HL-60/S4 (cell line): Measurements from ENCODE around the gene NAALADL2.
"Not testable (repeated sequence)": the region's sequence is repeated elsewhere in the genome, so short reads cannot be mapped to it uniquely, and the experiment has no call there.

ENCODE experiments used
- in situ Hi-C: fragments of 300-500 bp; cut with MboI; formaldehyde crosslinking; loops from 2 replicates; pipeline ENCODE4 v1.14.3; 2022; ENCODE audit warnings: low sequenced_read_pairs

NAALADL2 gene

GRCh38 chr3:175066617-175067415 is 207.7 kb downstream of the NAALADL2 start:
- in situ Hi-C loops, result no loop called here

GRCh38 chr3:175068587-175068986 is 209.5 kb downstream of the NAALADL2 start:
- in situ Hi-C loops, result no loop called here

GRCh38 chr3:175070946-175071345 is 211.8 kb downstream of the NAALADL2 start:
- in situ Hi-C loops, result no loop called here

- in situ Hi-C loops, result no loop called here
Observed at GRCh38 chr3:175073219-175073905, 214.2 kb downstream of the NAALADL2 start.

DNA sequence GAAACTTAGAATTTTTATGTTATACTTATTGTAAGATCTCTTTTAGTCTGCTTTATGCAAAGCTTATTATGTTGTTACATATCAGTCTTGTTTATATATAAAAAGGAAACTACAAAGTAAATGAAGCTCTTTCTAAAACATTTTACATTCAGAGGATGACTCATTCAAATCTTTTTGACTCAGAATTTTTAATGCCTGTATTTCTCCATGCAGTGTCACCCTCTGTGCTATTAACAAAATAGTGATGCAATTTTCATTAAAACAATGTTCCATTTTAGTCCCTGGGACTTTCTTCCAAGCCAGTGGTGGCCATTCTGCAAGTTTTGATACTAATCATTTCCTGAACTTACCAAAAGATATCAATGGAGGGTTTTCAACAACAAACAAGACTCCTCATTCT is 216.1 kb downstream of the NAALADL2 start:
- in situ Hi-C loops, result no loop called here

DNA sequence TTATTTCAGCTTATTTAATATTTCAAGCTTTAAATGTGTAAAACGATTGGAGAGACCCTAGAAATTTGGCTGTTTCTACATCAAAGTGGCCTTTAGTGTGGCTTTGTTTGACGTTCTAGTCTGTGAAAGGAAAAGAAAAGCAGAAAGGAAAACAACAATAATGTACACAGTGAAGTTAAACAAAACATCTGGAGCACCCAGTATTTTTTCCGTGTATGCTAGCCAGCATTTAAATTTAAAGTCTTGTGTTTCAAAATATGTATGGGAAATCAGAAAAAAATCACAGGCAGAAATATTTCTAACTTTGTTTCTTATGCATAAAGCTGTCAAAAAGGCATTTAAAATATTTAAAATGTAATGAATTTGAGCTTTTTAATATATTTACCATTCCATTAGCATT is 218.1 kb downstream of the NAALADL2 start:
- in situ Hi-C loops, result no loop called here

GRCh38 chr3:175082631-175083030 is 223.5 kb downstream of the NAALADL2 start:
- in situ Hi-C loops, result no loop called here

DNA sequence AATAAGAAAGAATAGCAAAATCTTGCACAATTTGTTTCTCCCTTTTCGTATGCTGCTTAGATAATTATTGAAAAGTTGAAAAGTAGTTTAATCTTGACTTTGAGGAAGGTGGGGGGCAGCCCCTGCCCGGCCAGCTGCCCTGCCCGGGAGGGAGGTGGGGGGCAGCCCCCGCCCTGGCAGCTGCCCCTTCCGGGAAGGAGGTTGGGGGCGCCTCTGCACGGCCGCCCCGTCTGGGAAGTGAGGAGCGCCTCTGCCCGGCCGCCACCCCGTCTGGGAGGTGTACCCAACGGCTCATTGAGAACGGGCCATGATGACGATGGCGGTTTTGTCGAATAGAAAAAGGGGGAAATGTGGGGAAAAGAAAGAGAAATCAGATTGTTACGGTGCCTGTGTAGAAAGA is 228.0 kb downstream of the NAALADL2 start:
- in situ Hi-C loops, result not testable (repeated sequence)

DNA sequence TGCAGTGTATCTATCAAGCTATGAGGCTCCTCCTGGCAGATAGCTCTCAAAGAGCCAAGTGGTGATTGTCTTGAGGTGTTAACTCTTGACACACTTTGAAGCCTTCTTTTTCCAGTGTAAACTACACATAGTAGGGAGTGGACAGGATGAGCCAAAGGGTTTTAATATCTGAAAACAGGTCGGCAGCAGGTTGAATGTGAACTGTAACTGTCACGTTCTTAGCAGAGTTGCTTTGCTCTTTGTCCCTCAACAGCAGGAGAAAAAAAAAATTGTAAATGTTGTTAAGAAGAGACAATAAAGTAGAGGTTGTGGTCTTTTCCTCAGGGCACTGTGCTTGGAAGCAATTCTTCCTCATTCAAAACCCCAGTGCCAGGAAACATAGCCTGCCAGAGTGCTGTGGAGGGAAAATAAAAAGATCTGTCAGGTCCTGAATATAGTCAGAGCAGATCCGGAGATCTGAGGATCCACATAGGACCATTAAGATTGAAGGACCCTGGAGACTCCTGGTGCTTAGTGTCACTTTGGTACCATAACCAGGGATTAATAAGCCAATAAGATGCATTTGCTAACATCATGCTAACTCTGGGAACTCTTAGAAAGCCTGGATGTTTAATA is 229.7 kb downstream of the NAALADL2 start:
- in situ Hi-C loops, result no loop called here

DNA sequence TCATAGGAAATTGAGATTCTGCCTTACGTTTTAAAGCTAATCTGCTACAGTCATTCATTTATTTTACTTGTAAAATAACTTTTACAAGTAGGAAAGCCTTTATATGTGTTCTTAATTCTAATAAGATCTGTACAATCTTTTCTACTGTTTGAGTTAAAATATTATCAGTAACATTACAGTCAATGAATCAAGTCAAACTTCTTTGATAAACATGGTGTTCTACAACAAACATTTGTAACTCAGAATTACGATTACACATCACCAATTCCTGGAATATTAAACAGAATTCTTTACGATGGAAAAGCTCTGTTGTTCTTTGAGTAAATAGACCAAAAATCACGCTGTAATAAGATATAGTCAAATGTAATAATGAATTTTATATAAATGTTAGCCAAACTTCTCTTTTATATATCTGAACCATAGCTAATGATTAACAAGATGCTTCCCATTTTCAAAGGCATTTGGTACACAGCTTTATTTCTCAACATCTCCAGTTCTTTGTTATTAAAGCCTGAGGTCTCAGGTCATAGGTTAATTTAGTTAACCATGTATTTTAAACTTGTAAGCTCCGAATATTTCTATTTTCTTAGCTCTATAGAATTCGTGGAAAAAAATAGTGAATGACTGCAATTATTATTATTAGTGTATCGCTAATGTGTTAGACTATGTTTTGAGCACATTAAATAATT is 232.4 kb downstream of the NAALADL2 start:
- in situ Hi-C loops, result no loop called here

GRCh38 chr3:175093748-175094147 is 234.6 kb downstream of the NAALADL2 start:
- in situ Hi-C loops, result no loop called here

DNA sequence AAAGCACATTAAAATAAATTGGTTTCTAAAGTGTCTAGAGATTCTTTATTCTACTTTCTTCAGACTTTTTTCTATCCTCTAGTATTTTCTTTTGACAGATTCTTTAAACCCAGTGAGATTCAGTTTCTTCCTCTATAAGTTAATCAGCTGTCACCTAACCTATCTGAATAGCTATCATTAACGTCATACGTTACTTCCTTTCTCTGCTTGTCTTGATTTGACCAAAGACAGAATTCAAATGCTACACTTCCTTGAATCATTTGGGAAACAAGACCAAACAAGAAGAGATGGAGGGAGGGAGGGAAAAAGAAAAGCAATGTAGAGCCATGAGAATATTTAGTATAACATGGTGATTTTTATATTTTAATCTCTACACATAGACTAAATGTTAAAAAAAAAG is 235.2 kb downstream of the NAALADL2 start:
- in situ Hi-C loops, result no loop called here

DNA sequence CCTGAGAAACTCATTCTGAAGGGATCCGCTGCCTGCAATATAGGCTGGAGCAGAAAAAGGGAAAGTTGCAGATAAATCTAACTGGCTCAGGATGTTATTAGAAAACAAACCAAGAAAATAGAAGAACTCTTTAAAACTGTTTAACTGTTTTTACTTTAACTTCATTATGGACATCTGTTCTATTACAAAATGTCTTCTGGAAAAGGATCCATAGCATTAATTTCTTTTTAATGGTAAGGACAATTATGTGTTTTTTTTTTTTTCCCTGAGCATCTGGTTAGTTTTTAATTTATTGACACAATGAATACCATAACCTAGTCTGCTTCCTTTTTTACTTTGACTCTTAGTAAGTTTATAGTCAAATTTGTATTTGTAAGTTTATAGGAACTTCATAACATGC is 239.5 kb downstream of the NAALADL2 start:
- in situ Hi-C loops, result no loop called here

DNA sequence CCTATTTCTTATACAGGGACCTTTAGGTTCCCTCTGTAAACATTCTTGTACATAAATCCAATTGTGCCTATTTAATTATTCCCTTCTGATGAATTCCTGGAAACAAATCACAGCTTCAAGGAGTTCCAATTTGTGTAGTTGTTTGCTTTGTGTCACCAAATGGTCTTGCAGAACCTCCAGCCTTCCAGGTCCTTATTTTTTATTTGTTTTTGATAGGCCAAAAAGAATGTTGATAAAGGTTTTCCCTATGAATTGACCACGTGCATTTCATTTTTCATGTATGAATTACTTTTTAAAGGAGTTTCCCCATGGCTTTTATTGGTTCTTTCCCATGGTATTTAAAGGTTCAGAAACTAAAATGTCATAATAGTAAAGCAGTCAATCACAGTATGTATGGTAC is 243.0 kb downstream of the NAALADL2 start:
- in situ Hi-C loops, result no loop called here

- in situ Hi-C loops, result no loop called here
Observed at GRCh38 chr3:175103298-175103697, 244.2 kb downstream of the NAALADL2 start.

DNA sequence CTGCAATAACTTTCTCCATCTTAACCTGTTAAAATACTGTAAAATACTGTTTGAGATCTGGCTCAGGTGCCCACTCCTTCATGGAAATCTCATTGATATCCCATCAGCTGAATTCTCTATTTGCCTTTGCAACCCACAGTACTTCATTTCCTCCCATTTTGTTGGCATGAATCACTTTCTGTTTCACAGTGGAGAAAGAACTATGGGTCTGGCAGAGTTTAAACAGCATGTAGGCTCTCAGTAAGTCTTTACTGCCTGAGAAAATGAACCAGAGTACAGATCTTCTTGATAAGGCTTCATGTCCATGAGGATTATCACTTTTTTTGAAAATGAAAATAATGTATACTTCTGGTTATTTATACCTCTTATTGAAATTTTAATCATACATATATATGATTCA is 245.9 kb downstream of the NAALADL2 start:
- in situ Hi-C loops, result no loop called here

DNA sequence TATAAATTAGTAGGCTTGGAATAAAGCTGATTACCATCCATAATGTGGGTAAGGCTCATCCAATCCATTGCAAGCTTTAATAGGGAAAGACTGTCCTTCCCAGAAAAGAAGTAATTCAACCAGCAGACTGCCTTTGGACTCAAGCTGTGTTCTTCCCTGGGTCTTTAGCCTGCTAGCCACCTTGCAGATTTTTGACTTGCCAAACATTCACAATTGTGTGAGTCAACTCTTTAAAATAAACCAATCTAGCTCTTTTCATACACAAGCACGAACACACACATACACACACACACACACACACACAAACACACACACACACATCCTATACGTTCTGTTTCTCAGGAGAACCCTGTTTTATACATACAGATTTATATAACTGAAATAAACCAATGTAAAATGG is 248.1 kb downstream of the NAALADL2 start:
- in situ Hi-C loops, result no loop called here

DNA sequence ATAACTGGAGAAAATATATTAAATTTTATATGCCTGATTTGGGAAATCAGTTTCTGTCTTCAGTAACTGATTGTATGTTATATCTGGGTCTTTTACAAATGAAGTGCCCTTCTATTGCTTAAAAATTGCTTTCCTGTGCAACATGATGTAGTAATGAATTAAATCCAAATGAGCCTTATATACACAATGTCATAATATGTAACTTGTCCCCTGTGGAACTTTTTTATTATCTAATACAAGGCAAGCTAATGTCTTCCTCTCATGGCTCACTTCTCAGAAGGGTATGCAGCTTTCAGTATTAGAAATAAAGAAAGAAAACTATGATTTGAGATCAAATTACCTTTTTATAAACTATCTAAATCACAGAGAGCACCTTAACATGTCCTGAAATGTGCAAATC is 248.9 kb downstream of the NAALADL2 start:
- in situ Hi-C loops, result no loop called here

GRCh38 chr3:175108613-175109151 is 249.5 kb downstream of the NAALADL2 start:
- in situ Hi-C loops, result no loop called here

GRCh38 chr3:175111036-175111435 is 251.9 kb downstream of the NAALADL2 start:
- in situ Hi-C loops, result no loop called here

- in situ Hi-C loops, result no loop called here
Observed at GRCh38 chr3:175118382-175118941, 259.3 kb downstream of the NAALADL2 start.
